Lower lobe of right lung (tissue), 2 donors: ENCODE data around the gene PRELP. TPM values are rescaled to one million over a fixed set of nuclear protein-coding genes. Genes with fewer than 3 reads are reported as not detected.

Experiments
- ATAC-seq, 2 donors: fragments of 200-7000 bp; cut with Tn5 transposase; one replicate each; pipeline ENCODE4 v1.9.1; 2020 to 2022; ENCODE audit warnings: mild to moderate bottlenecking in 2 of 2, moderate library complexity in 2 of 2
- DNase-seq: peaks from one replicate; pipeline ENCODE4 v3.0.0-alpha.2; 2020
- H3K27ac ChIP-seq: fragments of 200-600 bp; one replicate; pipeline ENCODE4 v1.8.0; 2022
- H3K27me3 ChIP-seq: fragments of 200-600 bp; one replicate; pipeline ENCODE4 v1.8.0; 2022; ENCODE audit warnings: low read depth
- H3K36me3 ChIP-seq: fragments of 200-600 bp; one replicate; pipeline ENCODE4 v1.8.0; 2022; ENCODE audit warnings: mild to moderate bottlenecking
- H3K4me1 ChIP-seq: fragments of 200-600 bp; one replicate; pipeline ENCODE4 v1.8.0; 2022
- H3K4me3 ChIP-seq: fragments of 200-600 bp; one replicate; pipeline ENCODE4 v1.8.0; 2022; ENCODE audit warnings: mild to moderate bottlenecking
- H3K9me3 ChIP-seq: fragments of 200-600 bp; one replicate; pipeline ENCODE4 v1.8.0; 2022
- CTCF ChIP-seq: fragments of 200-600 bp; IDR thresholded peaks from one replicate; pipeline ENCODE4 v1.8.0; 2022; ENCODE audit warnings: antibody characterized with exemption, mild to moderate bottlenecking
- intact Hi-C: fragments of 100-400 bp; cut with DNase I; formaldehyde crosslinking; loops from one replicate; pipeline ENCODE4 v1.11.0; 2022
- total RNA-seq: library from RNA; stranded (reverse); fragmentation: NEBNext Ultra II Directional; extraction: Animal tissue kit (Norgen Biotek cat#: 25700); gene quantifications from one replicate; pipeline ENCODE4 v1.2.1, GENCODE V29; 2021
- donor health status: DM: no; HTN: yes; CAD: no; lungs with severe emphysema.

PRELP gene
- total RNA-seq, 1 donor from 2014 or later, result 47.5 TPM

- DNase-seq (no peak), ATAC-seq (no peak)
- H3K9me3 ChIP-seq, result no peaks in the 10 kb centered on the region
- no peaks in the 10 kb centered on the region for H3K36me3 ChIP-seq
- peaks cover 31% of the 10 kb centered on the region for H3K4me1 ChIP-seq
- H3K4me3 ChIP-seq, result no peak overlapping the region
- H3K27ac ChIP-seq, result peak overlapping the region; percentile 69
- no peak for TF ChIP-seq CTCF
- intact Hi-C loops, result no loop called here
- no peaks in the 10 kb centered on the region for H3K27me3 ChIP-seq
These were observed 63.1 kb downstream of the PRELP start for GRCh38 chr1:203538726-203539125.

- no peaks in the 10 kb centered on the region for H3K36me3 ChIP-seq
- H3K9me3 ChIP-seq, result no peaks in the 10 kb centered on the region
- intact Hi-C loops, result no loop called here
- no peak overlapping the region for H3K27ac ChIP-seq
- no peaks in the 10 kb centered on the region for H3K27me3 ChIP-seq
- TF ChIP-seq CTCF, result no peak
- peaks cover 31% of the 10 kb centered on the region for H3K4me1 ChIP-seq
- ATAC-seq (no peak), DNase-seq (no peak)
- H3K4me3 ChIP-seq, result no peak overlapping the region
These were observed 64.4 kb downstream of the PRELP start for GRCh38 chr1:203539831-203540546.

Other genes with a start within 250 kb of the PRELP start
- gene CHIT1, start 246.1 kb upstream of the PRELP start, total RNA-seq, result 225 TPM
- gene BTG2, start 170.3 kb upstream of the PRELP start, total RNA-seq, result 96.7 TPM
- gene FMOD, start 124.7 kb upstream of the PRELP start, total RNA-seq, result 28.9 TPM
- not detected for gene OPTC, start 18.3 kb downstream of the PRELP start, total RNA-seq
- gene ATP2B4, start 151.0 kb downstream of the PRELP start, total RNA-seq, result 92.3 TPM